ENCODE data around the gene AMELX. TPM values are rescaled to one million over a fixed set of nuclear protein-coding genes. Genes with fewer than 3 reads are reported as not detected.

AMELX gene
- total and polyA plus RNA-seq, 2 of the 8 experiments (the other 6 are each of a cell fraction or from before 2014, with no cell fraction given): not detected

GRCh38 chrX:11273544-11273943, 19.7 kb upstream of the AMELX start (continued):
- no peak for TF ChIP-seq NANOG (IDR thresholded peaks at IDR 0.05; ENCODE audit: insufficient read depth, low read depth, low read length, poor library complexity, severe bottlenecking)
